Stimulated activated CD8-positive, alpha-beta memory T cell treated with anti-CD3 and anti-CD28 coated beads, Interleukin-15, amount 100 ng/mL, for 24 hours (primary cell): ENCODE results near the gene SLC39A13.

Experiments used
- DNase-seq: peaks from one replicate; pipeline ENCODE4 v3.0.0-alpha.2; 2020; ENCODE audit warnings: low read depth

The SLC39A13 gene

GRCh38 chr11:47431356-47432083 is 23.1 kb downstream of the SLC39A13 start:
- no peak for DNase-seq

- no peak for DNase-seq
Measured at GRCh38 chr11:47433157-47433556, 24.8 kb downstream of the SLC39A13 start.

- no peak for DNase-seq
Measured at GRCh38 chr11:47434011-47434786, 25.8 kb downstream of the SLC39A13 start.

GRCh38 chr11:47435687-47436086 is 27.3 kb downstream of the SLC39A13 start:
- no peak for DNase-seq

- no peak for DNase-seq
Measured at GRCh38 chr11:47436726-47437125, 28.3 kb downstream of the SLC39A13 start.

GRCh38 chr11:47437218-47437745 is 28.9 kb downstream of the SLC39A13 start:
- no peak for DNase-seq

GRCh38 chr11:47437746-47438418 is 29.5 kb downstream of the SLC39A13 start:
- DNase-seq = no peak

GRCh38 chr11:47438721-47439120 is 30.3 kb downstream of the SLC39A13 start:
- no peak for DNase-seq

- DNase-seq = no peak
Measured at GRCh38 chr11:47440054-47440476, 31.7 kb downstream of the SLC39A13 start.

- no peak for DNase-seq
Measured at GRCh38 chr11:47441421-47441820, 33.0 kb downstream of the SLC39A13 start.

GRCh38 chr11:47442514-47442913 is 34.1 kb downstream of the SLC39A13 start:
- DNase-seq = no peak

GRCh38 chr11:47443028-47443700 is 34.8 kb downstream of the SLC39A13 start:
- DNase-seq = no peak

GRCh38 chr11:47443817-47444216 is 35.4 kb downstream of the SLC39A13 start:
- DNase-seq = no peak

GRCh38 chr11:47445840-47446239 is 37.5 kb downstream of the SLC39A13 start:
- DNase-seq = no peak

- DNase-seq = no peak
Measured at GRCh38 chr11:47446833-47447232, 38.4 kb downstream of the SLC39A13 start.

GRCh38 chr11:47447906-47448305 is 39.5 kb downstream of the SLC39A13 start:
- DNase-seq = no peak

GRCh38 chr11:47448566-47449427 is 40.4 kb downstream of the SLC39A13 start, which contains the start of gene RAPSN:
Gene RAPSN, minus strand, starts transcription at chr11:47449136. Its CDS starts 172 bp downstream, at chr11:47448964.
- DNase-seq = no peak

GRCh38 chr11:47449541-47449940 is 41.2 kb downstream of the SLC39A13 start:
- no peak for DNase-seq

GRCh38 chr11:47451436-47451835 is 43.0 kb downstream of the SLC39A13 start:
- no peak for DNase-seq

- no peak for DNase-seq
Measured at GRCh38 chr11:47451990-47452389, 43.6 kb downstream of the SLC39A13 start.

- DNase-seq = no peak
Measured at GRCh38 chr11:47453365-47453764, 45.0 kb downstream of the SLC39A13 start.
